HCT116 (cell line): ENCODE results near the gene CDH22. TPM values are rescaled to one million over a fixed set of nuclear protein-coding genes. Genes with fewer than 3 reads are reported as not detected.
A peak's percentile ranks its signal among the peaks of the same experiment; 100 is the strongest.

ENCODE experiments used
- ATAC-seq: fragments of 200-7000 bp; cut with Tn5 transposase; 2 replicates; pipeline ENCODE4 v1.9.1; 2020; ENCODE audit warnings: mild to moderate bottlenecking, moderate library complexity
- BruUV-seq: library from RNA; stranded (reverse); fragments of 400-500 nt; replicated peaks from 2 replicates; lab custom pipeline; 2021; lab: Mats Ljungman, UMichigan
- CTCF ChIA-PET: fragments of 300-600 bp; sonication (Branson Sonifier 250); formaldehyde crosslinking; loops from one replicate; lab custom pipeline; 2021; ENCODE audit warnings: antibody characterized with exemption; lab: Charles Lee
- POLR2A ChIA-PET: fragments of 300-600, 350-600 bp; sonication (Branson Sonifier 250); formaldehyde crosslinking; loops from one replicate; lab custom pipeline; 2021; ENCODE audit warnings: antibody characterized with exemption; lab: Charles Lee
- RAD21 ChIA-PET, 2 experiments: fragments of 300-600 bp; sonication (Branson Sonifier 250); formaldehyde crosslinking; loops; one replicate each; lab custom pipeline; 2023; ENCODE audit warnings: low total read pairs in 2 of 2; ENCODE audit not compliant: uncharacterized antibody in 2 of 2, unreplicated experiment in 2 of 2, low non-redundant PET in 1 of 2; lab: Charles Lee
- DNase-seq: peaks from one replicate; pipeline ENCODE4 v3.0.0-alpha.2; 2010; ENCODE audit warnings: low read depth, low spot score
- H2AFZ ChIP-seq: fragments of 200-600 bp; shearing (Covaris generic), sonication (generic); 2 replicates; pipeline ENCODE4 v1.6.1; 2017; ENCODE audit warnings: low read depth, mixed run types, mixed read lengths, antibody characterized with exemption, low read length; ENCODE audit not compliant: poor library complexity, severe bottlenecking
- H3K27ac ChIP-seq: 2 replicates; pipeline ENCODE4 v1.5.1; 2012; ENCODE audit warnings: low read depth, low read length
- H3K27me3 ChIP-seq: fragments of 200-600 bp; sonication (generic); 2 replicates; pipeline ENCODE4 v1.6.1; 2016; ENCODE audit warnings: mixed run types, low read length, mixed read lengths; ENCODE audit not compliant: insufficient read depth
- H3K36me3 ChIP-seq, 2 experiments: fragments of 200-500 bp in 1 of 2; fragments of 200-600 bp in 1 of 2; sonication (Bioruptor generic) in 1 of 2; sonication (generic) in 1 of 2; 2 replicates each; pipeline versions ENCODE4 v1.5.1 to v1.6.1; 2014 to 2016; ENCODE audit warnings: low read length in 2 of 2, inconsistent platforms in 1 of 2, mixed read lengths in 1 of 2, mixed run types in 1 of 2; ENCODE audit not compliant: insufficient read depth in 2 of 2, control insufficient read depth in 1 of 2
- H3K4me1 ChIP-seq, 2 experiments: fragments of 200-600 bp in 1 of 2; sonication (generic) in 1 of 2; 2 replicates each; pipeline versions ENCODE4 v1.5.1 to v1.6.1; 2012 to 2017; ENCODE audit warnings: low read length in 2 of 2, inconsistent platforms in 1 of 2, mild to moderate bottlenecking in 1 of 2, mixed read lengths in 1 of 2, mixed run types in 1 of 2, moderate library complexity in 1 of 2; ENCODE audit not compliant: insufficient read depth in 2 of 2, control insufficient read depth in 1 of 2
- H3K4me2 ChIP-seq: fragments of 200-600 bp; sonication (generic); 2 replicates; pipeline ENCODE4 v1.6.1; 2017; ENCODE audit warnings: mixed run types, low read length, mixed read lengths
- H3K4me3 ChIP-seq, 2 experiments: fragments of 200-600 bp in 1 of 2; sonication (generic) in 1 of 2; replicated peaks in 1 of 2; 2 replicates each; pipeline ENCODE4 v1.5.1; 2011 to 2016; ENCODE audit warnings: low read length in 2 of 2, control low read depth in 1 of 2, low read depth in 1 of 2, mild to moderate bottlenecking in 1 of 2, mixed read lengths in 1 of 2, mixed run types in 1 of 2
- H3K79me2 ChIP-seq: fragments of 200-600 bp; sonication (generic); 2 replicates; pipeline ENCODE4 v1.6.1; 2017; ENCODE audit warnings: mild to moderate bottlenecking, mixed run types, low read length, moderate library complexity, mixed read lengths; ENCODE audit not compliant: insufficient read depth
- H3K9ac ChIP-seq: fragments of 200-600 bp; sonication (generic); 2 replicates; pipeline ENCODE4 v1.6.1; 2016; ENCODE audit warnings: low read length, mixed read lengths
- H3K9me2 ChIP-seq: fragments of 200-600 bp; sonication (generic), shearing (Covaris generic); 2 replicates; pipeline ENCODE4 v1.6.1; 2017; ENCODE audit warnings: mixed run types, mild to moderate bottlenecking, moderate library complexity; ENCODE audit not compliant: insufficient read depth
- H3K9me3 ChIP-seq, 2 experiments: fragments of 200-500 bp in 1 of 2; fragments of 200-600 bp in 1 of 2; sonication (Bioruptor generic) in 1 of 2; sonication (generic) in 1 of 2; 2 replicates each; pipeline ENCODE4 v1.6.1; 2014 to 2017; ENCODE audit warnings: low read length in 2 of 2, mixed read lengths in 2 of 2, inconsistent platforms in 1 of 2, low read depth in 1 of 2, mild to moderate bottlenecking in 1 of 2, mixed run types in 1 of 2, moderate library complexity in 1 of 2; ENCODE audit not compliant: control insufficient read depth in 1 of 2, insufficient read depth in 1 of 2
- H4K20me1 ChIP-seq: fragments of 200-600 bp; sonication (generic), shearing (Covaris generic); 2 replicates; pipeline ENCODE4 v1.6.1; 2017; ENCODE audit warnings: mixed run types, mild to moderate bottlenecking, moderate library complexity; ENCODE audit not compliant: insufficient read depth
- CBX3 ChIP-seq: IDR thresholded peaks from 2 replicates; pipeline ENCODE4 v1.6.1; 2012; ENCODE audit warnings: low read depth
- FOSL1 ChIP-seq: IDR thresholded peaks from 2 replicates; pipeline ENCODE4 v1.6.1; 2012; ENCODE audit warnings: low read depth
- JUND ChIP-seq: IDR thresholded peaks from 2 replicates; pipeline ENCODE4 v1.6.1; 2012
- POLR2AphosphoS5 ChIP-seq: IDR thresholded peaks from 2 replicates; pipeline ENCODE4 v1.6.1; 2011; ENCODE audit warnings: mild to moderate bottlenecking, low read depth, low read length, moderate library complexity
- RAD21 ChIP-seq: IDR thresholded peaks from 2 replicates; pipeline ENCODE4 v1.6.1; 2012; ENCODE audit warnings: low read depth, mild to moderate bottlenecking
- TCF7L2 ChIP-seq: IDR thresholded peaks from 2 replicates; pipeline ENCODE4 v1.7.0; 2011; ENCODE audit warnings: borderline replicate concordance, inconsistent platforms; ENCODE audit not compliant: insufficient read depth, insufficient read length; ENCODE audit errors: extremely low read depth
- ZNF274 ChIP-seq: fragments of 200-500 bp; sonication (Bioruptor generic); IDR thresholded peaks from 2 replicates; pipeline ENCODE4 v1.6.1; 2014; ENCODE audit warnings: mild to moderate bottlenecking, low read depth, low read length, inconsistent platforms
- intact Hi-C: fragments of 100-400 bp; cut with micrococcal nuclease; formaldehyde crosslinking; loops from 2 replicates; pipeline ENCODE4 v1.10.0; 2022
- total RNA-seq: library from RNA; stranded (reverse); gene quantifications from one replicate; pipeline ENCODE4 v1.2.1, GENCODE V29; 2021; ENCODE audit not compliant: unreplicated experiment
- TF ChIP-seq, protein P1 (sequence below), 3 experiments: fragments of 200-600 bp in 1 of 3; sonication (generic) in 1 of 3; IDR thresholded peaks in 2 of 3; conservative IDR thresholded peaks in 1 of 3; 2 replicates each; pipeline ENCODE4 v1.5.1; 2012 to 2017; ENCODE audit warnings: low read depth in 2 of 3, low read length in 2 of 3, antibody characterized with exemption in 1 of 3, borderline replicate concordance in 1 of 3, control low read depth in 1 of 3, mild to moderate bottlenecking in 1 of 3, mixed read lengths in 1 of 3, mixed run types in 1 of 3, moderate library complexity in 1 of 3; ENCODE audit not compliant: insufficient read depth in 1 of 3
- TF ChIP-seq, protein P2 (sequence below): IDR thresholded peaks from 2 replicates; pipeline ENCODE4 v1.6.1; 2011; ENCODE audit warnings: mild to moderate bottlenecking, low read length, moderate library complexity; ENCODE audit not compliant: insufficient replicate concordance; ENCODE audit errors: extremely low read depth

Gene CDH22
- total RNA-seq, 1 experiment from 2014 or later = 1.8 TPM

DNA sequence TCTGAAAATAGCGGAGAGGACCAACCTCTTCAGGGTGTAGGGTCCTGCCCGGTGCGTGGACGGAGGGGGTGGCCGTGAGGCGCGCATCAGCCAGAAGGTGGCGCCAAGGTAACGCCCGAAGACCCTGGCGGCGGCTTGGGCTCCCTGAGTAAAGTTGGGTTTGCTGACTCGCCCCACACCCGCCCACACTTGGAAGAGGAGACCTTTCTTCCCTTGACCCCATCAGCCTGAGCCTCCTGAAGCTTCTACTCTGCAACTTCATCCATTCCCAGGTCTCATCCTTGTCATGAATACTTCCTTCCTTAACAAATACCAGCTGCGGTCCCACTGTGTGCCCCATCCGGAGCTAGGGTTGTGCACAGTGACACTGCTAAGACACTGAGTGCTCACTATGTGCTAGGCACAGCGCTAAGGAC is 175.6 kb downstream of the CDH22 start:
- Histone ChIP-seq H3K27me3 (0 out of 2 replicates have a peak, but pooled peaks cover 12% of the 10 kb centered on the region), H3K4me2 (0 out of 2 replicates have a peak overlapping the region, but pooled peaks have one; percentile 2), H3K9ac (no peak overlapping the region), H3K4me3 (no peak overlapping the region), H3K9me2 (no peaks in the 10 kb centered on the region), H3K9me3 (no peaks in the 10 kb centered on the region), H2AFZ (no peak overlapping the region), H3K27ac (no peak overlapping the region), H3K36me3 (no peaks in the 10 kb centered on the region), H4K20me1 (no peaks in the 10 kb centered on the region), H3K4me1 (no peaks in the 10 kb centered on the region), H3K79me2 (no peaks in the 10 kb centered on the region)
- no TSS peak for BruUV-seq
- TF ChIP-seq JUND = no peak
- TF ChIP-seq TCF7L2 = no peak
- peak; percentile 93 for TF ChIP-seq RAD21
- TF ChIP-seq, protein P1, sequence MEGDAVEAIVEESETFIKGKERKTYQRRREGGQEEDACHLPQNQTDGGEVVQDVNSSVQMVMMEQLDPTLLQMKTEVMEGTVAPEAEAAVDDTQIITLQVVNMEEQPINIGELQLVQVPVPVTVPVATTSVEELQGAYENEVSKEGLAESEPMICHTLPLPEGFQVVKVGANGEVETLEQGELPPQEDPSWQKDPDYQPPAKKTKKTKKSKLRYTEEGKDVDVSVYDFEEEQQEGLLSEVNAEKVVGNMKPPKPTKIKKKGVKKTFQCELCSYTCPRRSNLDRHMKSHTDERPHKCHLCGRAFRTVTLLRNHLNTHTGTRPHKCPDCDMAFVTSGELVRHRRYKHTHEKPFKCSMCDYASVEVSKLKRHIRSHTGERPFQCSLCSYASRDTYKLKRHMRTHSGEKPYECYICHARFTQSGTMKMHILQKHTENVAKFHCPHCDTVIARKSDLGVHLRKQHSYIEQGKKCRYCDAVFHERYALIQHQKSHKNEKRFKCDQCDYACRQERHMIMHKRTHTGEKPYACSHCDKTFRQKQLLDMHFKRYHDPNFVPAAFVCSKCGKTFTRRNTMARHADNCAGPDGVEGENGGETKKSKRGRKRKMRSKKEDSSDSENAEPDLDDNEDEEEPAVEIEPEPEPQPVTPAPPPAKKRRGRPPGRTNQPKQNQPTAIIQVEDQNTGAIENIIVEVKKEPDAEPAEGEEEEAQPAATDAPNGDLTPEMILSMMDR (IDR thresholded peaks at IDR 0.05 in 2 of 3, conservative IDR thresholded peaks at IDR 0.05 in 1 of 3; ENCODE audit: borderline replicate concordance in 1 of 3, insufficient read depth in 1 of 3, low read depth in 2 of 3, low read length in 2 of 3) = peak; percentile 86 to 88 (median 87)
- TF ChIP-seq, protein P2, sequence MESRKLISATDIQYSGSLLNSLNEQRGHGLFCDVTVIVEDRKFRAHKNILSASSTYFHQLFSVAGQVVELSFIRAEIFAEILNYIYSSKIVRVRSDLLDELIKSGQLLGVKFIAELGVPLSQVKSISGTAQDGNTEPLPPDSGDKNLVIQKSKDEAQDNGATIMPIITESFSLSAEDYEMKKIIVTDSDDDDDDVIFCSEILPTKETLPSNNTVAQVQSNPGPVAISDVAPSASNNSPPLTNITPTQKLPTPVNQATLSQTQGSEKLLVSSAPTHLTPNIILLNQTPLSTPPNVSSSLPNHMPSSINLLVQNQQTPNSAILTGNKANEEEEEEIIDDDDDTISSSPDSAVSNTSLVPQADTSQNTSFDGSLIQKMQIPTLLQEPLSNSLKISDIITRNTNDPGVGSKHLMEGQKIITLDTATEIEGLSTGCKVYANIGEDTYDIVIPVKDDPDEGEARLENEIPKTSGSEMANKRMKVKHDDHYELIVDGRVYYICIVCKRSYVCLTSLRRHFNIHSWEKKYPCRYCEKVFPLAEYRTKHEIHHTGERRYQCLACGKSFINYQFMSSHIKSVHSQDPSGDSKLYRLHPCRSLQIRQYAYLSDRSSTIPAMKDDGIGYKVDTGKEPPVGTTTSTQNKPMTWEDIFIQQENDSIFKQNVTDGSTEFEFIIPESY = no peak
- TF ChIP-seq CBX3 = no peak
- TF ChIP-seq POLR2AphosphoS5 = no peak
- TF ChIP-seq FOSL1 = no peak
- no peak for TF ChIP-seq ZNF274
- ATAC-seq = peak; percentile 95
- RAD21 ChIA-PET = interaction anchor here (1.0 to 1.5 kb wide), 2 partner anchors 216 kb away, joined by 3 read pairs; no protein-coding TSS in a partner anchor
- POLR2A ChIA-PET = no interaction called here
- peak; percentile 21 for DNase-seq
- CTCF ChIA-PET = interaction anchor here (0.8 to 2.6 kb wide), 7 partner anchors 14 to 305 kb away, joined by 3 to 11 read pairs (median 3); partner anchors contain the start of gene ELMO2
- intact Hi-C loops = loop anchor here (1.0 to 5.0 kb wide), 5 partner anchors 121 to 353 kb away; partner anchors contain the start of gene CDH22
